GM19240 (cell line): ENCODE data around the gene EHD3.

Experiments used
- DNase-seq: peaks from one replicate; pipeline ENCODE4 v3.0.0; 2011; ENCODE audit warnings: low spot score; ENCODE audit not compliant: insufficient read length

The EHD3 gene

GRCh38 chr2:31212659-31213600, 21.0 kb upstream of the EHD3 start:
- no peak for DNase-seq

GRCh38 chr2:31213601-31214443, 20.1 kb upstream of the EHD3 start:
- no peak for DNase-seq

- DNase-seq, result no peak
Observed at GRCh38 chr2:31214444-31214915, 19.5 kb upstream of the EHD3 start.

- DNase-seq, result no peak
Observed at GRCh38 chr2:31216734-31217133, 17.2 kb upstream of the EHD3 start.

- DNase-seq, result no peak
Observed at GRCh38 chr2:31217465-31218200, 16.3 kb upstream of the EHD3 start, which contains the start of gene CAPN14. Gene CAPN14, minus strand, starts transcription at chr2:31217515. Its CDS starts 12,068 bp downstream, at chr2:31205447.

- DNase-seq, result peak; percentile 19
Observed at GRCh38 chr2:31219131-31219969, 14.6 kb upstream of the EHD3 start.

- no peak for DNase-seq
Observed at GRCh38 chr2:31221544-31221943, 12.4 kb upstream of the EHD3 start.

- no peak for DNase-seq
Observed at GRCh38 chr2:31222071-31222470, 11.9 kb upstream of the EHD3 start.

- no peak for DNase-seq
Observed at GRCh38 chr2:31223026-31223425, 10.9 kb upstream of the EHD3 start.

GRCh38 chr2:31223749-31224148, 10.2 kb upstream of the EHD3 start:
- no peak for DNase-seq

- no peak for DNase-seq
Observed at GRCh38 chr2:31226266-31226665, 7.7 kb upstream of the EHD3 start.

- DNase-seq, result no peak
Observed at GRCh38 chr2:31227110-31227509, 6.8 kb upstream of the EHD3 start.

- DNase-seq, result no peak
Observed at GRCh38 chr2:31227711-31228125, 6.2 kb upstream of the EHD3 start.

GRCh38 chr2:31228717-31229116, 5.2 kb upstream of the EHD3 start:
- no peak for DNase-seq

- DNase-seq, result no peak
Observed at GRCh38 chr2:31230751-31231150, 3.2 kb upstream of the EHD3 start.

GRCh38 chr2:31231571-31232302, 2.2 kb upstream of the EHD3 start:
- no peak for DNase-seq

GRCh38 chr2:31232586-31232985, 1.4 kb upstream of the EHD3 start:
- DNase-seq, result no peak

- no peak for DNase-seq
Observed at GRCh38 chr2:31233231-31233630, 721 bp upstream of the EHD3 start.

GRCh38 chr2:31234683-31235503, 941 bp downstream of the EHD3 start:
- DNase-seq, result no peak
